HepG2 (cell line): ENCODE data around the gene SHC1. TPM values are rescaled to one million over a fixed set of nuclear protein-coding genes. Genes with fewer than 3 reads are reported as not detected.

Experiments used
- ASH2L ChIP-seq: fragments of 300-600, 200-600 bp; sonication (generic); IDR thresholded peaks from 2 replicates; pipeline ENCODE4 v1.7.0; 2017; ENCODE audit warnings: low read depth, mild to moderate bottlenecking, moderate library complexity, mixed read lengths, low read length; ENCODE audit not compliant: insufficient read length
- CREBL2 ChIP-seq: sonication (generic); formaldehyde crosslinking; IDR thresholded peaks from 2 replicates; pipeline ENCODE4 v1.8.1; 2023; ENCODE audit warnings: missing genetic modification reagents, mild to moderate bottlenecking, borderline replicate concordance
- FIP1L1 ChIP-seq: fragments of 200-400 bp; formaldehyde crosslinking; IDR thresholded peaks from 2 replicates; pipeline ENCODE4 v1.6.1; 2018; ENCODE audit warnings: low read depth, mild to moderate bottlenecking, low read length, moderate library complexity, borderline replicate concordance; ENCODE audit not compliant: insufficient read depth
- FOSL2 ChIP-seq: sonication (generic); formaldehyde crosslinking; IDR thresholded peaks from 2 replicates; pipeline ENCODE4 v1.4.0; 2020; ENCODE audit warnings: missing genetic modification reagents
- KDM1A ChIP-seq: IDR thresholded peaks from 2 replicates; pipeline ENCODE4 v1.6.1; 2016; ENCODE audit warnings: missing compliant biosample characterization
- KMT2B ChIP-seq: IDR thresholded peaks from 2 replicates; pipeline ENCODE4 v1.6.1; 2016; ENCODE audit warnings: missing genetic modification reagents, missing compliant biosample characterization
- NFE2L2 ChIP-seq: fragments of 150-350 bp; IDR thresholded peaks from 2 replicates; pipeline ENCODE4 v1.6.1; 2014; ENCODE audit warnings: low read length
- PAX8 ChIP-seq: sonication (generic); formaldehyde crosslinking; IDR thresholded peaks from 2 replicates; pipeline ENCODE4 v1.8.0; 2022; ENCODE audit warnings: mild to moderate bottlenecking, missing genetic modification reagents, borderline replicate concordance
- SKIL ChIP-seq: sonication (generic); formaldehyde crosslinking; IDR thresholded peaks from 2 replicates; pipeline ENCODE4 v1.8.0; 2022; ENCODE audit warnings: missing genetic modification reagents, mild to moderate bottlenecking, moderate library complexity, borderline replicate concordance
- SRY ChIP-seq: sonication (generic); formaldehyde crosslinking; IDR thresholded peaks from 2 replicates; pipeline ENCODE4 v1.8.0; 2022; ENCODE audit warnings: mild to moderate bottlenecking, missing genetic modification reagents
- ZKSCAN8 ChIP-seq: IDR thresholded peaks from 2 replicates; pipeline ENCODE4 v1.6.1; 2016; ENCODE audit warnings: borderline replicate concordance, missing genetic modification reagents, missing compliant biosample characterization
- ZMAT5 ChIP-seq: sonication (generic); formaldehyde crosslinking; IDR thresholded peaks from 2 replicates; pipeline ENCODE4 v1.5.0; 2020; ENCODE audit warnings: mild to moderate bottlenecking, low read depth, missing genetic modification reagents, borderline replicate concordance
- ZNF124 ChIP-seq: sonication (generic); formaldehyde crosslinking; IDR thresholded peaks from 2 replicates; pipeline ENCODE4 v1.4.0; 2020; ENCODE audit warnings: missing genetic modification reagents
- ZNF296 ChIP-seq: sonication (generic); formaldehyde crosslinking; conservative IDR thresholded peaks from 2 replicates; pipeline ENCODE4 v1.5.0; 2020; ENCODE audit warnings: mild to moderate bottlenecking, missing genetic modification reagents
- ZNF317 ChIP-seq: sonication (generic); formaldehyde crosslinking; IDR thresholded peaks from 2 replicates; pipeline ENCODE4 v1.5.0; 2020; ENCODE audit warnings: mild to moderate bottlenecking, missing genetic modification reagents
- ZNF7 ChIP-seq: IDR thresholded peaks from 2 replicates; pipeline ENCODE4 v1.6.1; 2016; ENCODE audit warnings: missing biosample characterization, missing genetic modification reagents
- ZNF775 ChIP-seq: sonication (generic); formaldehyde crosslinking; IDR thresholded peaks from 2 replicates; pipeline ENCODE4 v1.4.0; 2020; ENCODE audit warnings: missing genetic modification reagents, mild to moderate bottlenecking, moderate library complexity, borderline replicate concordance
- ZSCAN30 ChIP-seq: sonication (generic); formaldehyde crosslinking; IDR thresholded peaks from 2 replicates; pipeline ENCODE4 v1.5.0; 2020; ENCODE audit warnings: mild to moderate bottlenecking, missing genetic modification reagents
- polyA plus RNA-seq, 8 experiments: library from polyadenylated mRNA; depleted of rRNA in 3 of 8; stranded (reverse) in 7 of 8; unstranded in 1 of 8; fragments of >200 nt; fragmentation: Illumina TruSeq in 4 of 8; extraction: Trizol in 4 of 8; gene quantifications; 2 replicates each; pipeline versions ENCODE4 v1.2.1 to v1.2.3, GENCODE V29; 2011 to 2016; ENCODE audit warnings: low read depth in 4 of 8, missing spikeins in 1 of 8, mixed read lengths in 1 of 8; ENCODE audit not compliant: insufficient read depth in 1 of 8
- total RNA-seq, 5 experiments: library from RNA; depleted of rRNA; stranded (reverse); fragments of >200 nt; fragmentation: Illumina TruSeq; extraction: Trizol; gene quantifications; 2 replicates each; pipeline ENCODE4 v1.2.3, GENCODE V29; 2016; ENCODE audit warnings: low read depth in 1 of 5
- TF ChIP-seq, protein P1 (sequence below), 2 experiments: sonication (generic) in 1 of 2; formaldehyde crosslinking in 1 of 2; IDR thresholded peaks; 2 replicates each; pipeline versions ENCODE4 v1.5.1 to v1.6.1; 2011 to 2020; ENCODE audit warnings: borderline replicate concordance in 1 of 2, low read depth in 1 of 2, low read length in 1 of 2, mild to moderate bottlenecking in 1 of 2, missing genetic modification reagents in 1 of 2, moderate library complexity in 1 of 2
- TF ChIP-seq, protein P2 (sequence below): sonication (generic); formaldehyde crosslinking; conservative IDR thresholded peaks from 2 replicates; pipeline ENCODE4 v1.8.1; 2023; ENCODE audit warnings: missing genetic modification reagents
- TF ChIP-seq, protein P3 (sequence below): sonication (generic); formaldehyde crosslinking; IDR thresholded peaks from 2 replicates; pipeline ENCODE4 v1.8.1; 2023; ENCODE audit warnings: mild to moderate bottlenecking, missing genetic modification reagents
- TF ChIP-seq, protein P4 (sequence below): sonication (generic); formaldehyde crosslinking; IDR thresholded peaks from 2 replicates; pipeline ENCODE4 v1.4.0; 2020; ENCODE audit warnings: mild to moderate bottlenecking, missing genetic modification reagents

The SHC1 gene
- total and polyA plus RNA-seq, 2 of the 13 experiments (the other 11 are each of a cell fraction or from before 2014, with no cell fraction given): 52.0 to 137 TPM

- TF ChIP-seq SKIL (CRISPR knock-in tag) (no peak), NFE2L2 (no peak), FIP1L1 (no peak), ZMAT5 (CRISPR knock-in tag) (no peak), ZNF317 (CRISPR knock-in tag) (no peak), PAX8 (CRISPR knock-in tag) (no peak), CREBL2 (no peak), ZNF775 (CRISPR knock-in tag) (no peak), KDM1A (CRISPR knock-in tag) (no peak), ZNF124 (CRISPR knock-in tag) (0 out of 2 replicates have a peak, but pooled peaks have one; percentile 38), ZNF7 (no peak), ZNF296 (no peak), SRY (CRISPR knock-in tag) (no peak), KMT2B (no peak), FOSL2 (CRISPR knock-in tag) (peak; percentile 89), ASH2L (no peak), ZKSCAN8 (CRISPR knock-in tag) (no peak), ZSCAN30 (CRISPR knock-in tag) (no peak)
- TF ChIP-seq, protein P1, sequence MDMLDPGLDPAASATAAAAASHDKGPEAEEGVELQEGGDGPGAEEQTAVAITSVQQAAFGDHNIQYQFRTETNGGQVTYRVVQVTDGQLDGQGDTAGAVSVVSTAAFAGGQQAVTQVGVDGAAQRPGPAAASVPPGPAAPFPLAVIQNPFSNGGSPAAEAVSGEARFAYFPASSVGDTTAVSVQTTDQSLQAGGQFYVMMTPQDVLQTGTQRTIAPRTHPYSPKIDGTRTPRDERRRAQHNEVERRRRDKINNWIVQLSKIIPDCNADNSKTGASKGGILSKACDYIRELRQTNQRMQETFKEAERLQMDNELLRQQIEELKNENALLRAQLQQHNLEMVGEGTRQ (IDR thresholded peaks at IDR 0.05; ENCODE audit: low read depth, low read length): no peak
- TF ChIP-seq, protein P1 (CRISPR knock-in tag; IDR thresholded peaks at IDR 0.05; ENCODE audit: borderline replicate concordance): no peak
- TF ChIP-seq, protein P2, sequence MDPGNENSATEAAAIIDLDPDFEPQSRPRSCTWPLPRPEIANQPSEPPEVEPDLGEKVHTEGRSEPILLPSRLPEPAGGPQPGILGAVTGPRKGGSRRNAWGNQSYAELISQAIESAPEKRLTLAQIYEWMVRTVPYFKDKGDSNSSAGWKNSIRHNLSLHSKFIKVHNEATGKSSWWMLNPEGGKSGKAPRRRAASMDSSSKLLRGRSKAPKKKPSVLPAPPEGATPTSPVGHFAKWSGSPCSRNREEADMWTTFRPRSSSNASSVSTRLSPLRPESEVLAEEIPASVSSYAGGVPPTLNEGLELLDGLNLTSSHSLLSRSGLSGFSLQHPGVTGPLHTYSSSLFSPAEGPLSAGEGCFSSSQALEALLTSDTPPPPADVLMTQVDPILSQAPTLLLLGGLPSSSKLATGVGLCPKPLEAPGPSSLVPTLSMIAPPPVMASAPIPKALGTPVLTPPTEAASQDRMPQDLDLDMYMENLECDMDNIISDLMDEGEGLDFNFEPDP (CRISPR knock-in tag): no peak
- TF ChIP-seq, protein P3, sequence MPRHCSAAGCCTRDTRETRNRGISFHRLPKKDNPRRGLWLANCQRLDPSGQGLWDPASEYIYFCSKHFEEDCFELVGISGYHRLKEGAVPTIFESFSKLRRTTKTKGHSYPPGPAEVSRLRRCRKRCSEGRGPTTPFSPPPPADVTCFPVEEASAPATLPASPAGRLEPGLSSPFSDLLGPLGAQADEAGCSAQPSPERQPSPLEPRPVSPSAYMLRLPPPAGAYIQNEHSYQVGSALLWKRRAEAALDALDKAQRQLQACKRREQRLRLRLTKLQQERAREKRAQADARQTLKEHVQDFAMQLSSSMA (CRISPR knock-in tag): no peak
- TF ChIP-seq, protein P4, sequence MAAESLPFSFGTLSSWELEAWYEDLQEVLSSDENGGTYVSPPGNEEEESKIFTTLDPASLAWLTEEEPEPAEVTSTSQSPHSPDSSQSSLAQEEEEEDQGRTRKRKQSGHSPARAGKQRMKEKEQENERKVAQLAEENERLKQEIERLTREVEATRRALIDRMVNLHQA (CRISPR knock-in tag): no peak
These were observed at the start of gene SHC1 (continued) for GRCh38 chr1:154970631-154971340.
